Measurements from ENCODE around the gene CENPW. TPM values are rescaled to one million over a fixed set of nuclear protein-coding genes. Genes with fewer than 3 reads are reported as not detected.

Gene CENPW
- total RNA-seq, 1 experiment from 2014 or later, result 90.4 TPM

DNA sequence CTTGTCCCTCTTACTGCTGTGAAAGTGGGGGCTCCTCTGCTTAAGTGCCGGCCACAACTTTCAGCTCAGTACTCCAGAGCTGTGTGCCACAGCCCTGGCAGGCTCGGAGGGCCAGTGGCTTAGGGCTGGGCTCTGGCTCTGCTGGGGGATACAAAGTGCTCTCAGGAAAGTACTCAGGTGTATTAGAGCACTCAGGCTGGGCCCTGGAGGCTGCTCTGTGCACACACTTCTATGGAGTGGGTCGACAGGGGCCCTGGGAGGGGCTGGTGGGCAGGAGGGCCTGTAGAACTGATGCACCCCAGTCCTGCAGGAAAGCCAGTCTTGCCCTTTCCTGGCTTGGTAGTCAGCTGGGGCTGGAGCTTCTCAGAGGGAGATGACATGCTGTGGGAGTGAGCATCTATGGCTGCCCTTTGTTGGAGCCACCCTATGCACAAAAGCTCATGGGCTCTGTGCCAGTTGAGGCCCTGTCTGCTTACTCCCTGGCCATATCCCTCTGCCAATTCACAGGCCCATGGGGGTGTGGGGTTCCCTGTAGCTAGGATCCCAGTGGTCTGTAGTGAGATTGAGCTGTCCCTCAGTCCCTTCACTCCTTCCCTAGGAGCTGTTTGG is 22.0 kb downstream of the CENPW start:
- no peak for ATAC-seq
- ChIA-PET CTCF (interaction anchor here (0.8 to 2.0 kb wide), 8 partner anchors 11 to 759 kb away, joined by 3 to 8 read pairs (median 4); partner anchors contain the start of gene CENPW), POLR2A (no interaction called here)
- H3K27me3 Mint-ChIP-seq (ENCODE audit: low read depth), result no peaks in the 10 kb centered on the region
- peaks cover 6% of the 10 kb centered on the region; the same call in 1 of the 2 replicates for H3K36me3 Mint-ChIP-seq
- no peak for TF ChIP-seq OVOL2 (CRISPR knock-in tag; IDR thresholded peaks at IDR 0.05; ENCODE audit: borderline replicate concordance)
- TF ChIP-seq TP53 (CRISPR knock-in tag; IDR thresholded peaks at IDR 0.05), result no peak
- no peak for TF ChIP-seq RELA (CRISPR knock-in tag; IDR thresholded peaks at IDR 0.05; ENCODE audit: borderline replicate concordance)
- TF ChIP-seq JUN (CRISPR knock-in tag; IDR thresholded peaks at IDR 0.05), result no peak
- TF ChIP-seq, protein P1, sequence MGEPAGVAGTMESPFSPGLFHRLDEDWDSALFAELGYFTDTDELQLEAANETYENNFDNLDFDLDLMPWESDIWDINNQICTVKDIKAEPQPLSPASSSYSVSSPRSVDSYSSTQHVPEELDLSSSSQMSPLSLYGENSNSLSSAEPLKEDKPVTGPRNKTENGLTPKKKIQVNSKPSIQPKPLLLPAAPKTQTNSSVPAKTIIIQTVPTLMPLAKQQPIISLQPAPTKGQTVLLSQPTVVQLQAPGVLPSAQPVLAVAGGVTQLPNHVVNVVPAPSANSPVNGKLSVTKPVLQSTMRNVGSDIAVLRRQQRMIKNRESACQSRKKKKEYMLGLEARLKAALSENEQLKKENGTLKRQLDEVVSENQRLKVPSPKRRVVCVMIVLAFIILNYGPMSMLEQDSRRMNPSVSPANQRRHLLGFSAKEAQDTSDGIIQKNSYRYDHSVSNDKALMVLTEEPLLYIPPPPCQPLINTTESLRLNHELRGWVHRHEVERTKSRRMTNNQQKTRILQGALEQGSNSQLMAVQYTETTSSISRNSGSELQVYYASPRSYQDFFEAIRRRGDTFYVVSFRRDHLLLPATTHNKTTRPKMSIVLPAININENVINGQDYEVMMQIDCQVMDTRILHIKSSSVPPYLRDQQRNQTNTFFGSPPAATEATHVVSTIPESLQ (CRISPR knock-in tag; IDR thresholded peaks at IDR 0.05), result no peak
- no peak for TF ChIP-seq FOXK1 (CRISPR knock-in tag; IDR thresholded peaks at IDR 0.05)
- no peak for TF ChIP-seq MXD4 (CRISPR knock-in tag; IDR thresholded peaks at IDR 0.05; ENCODE audit: borderline replicate concordance)
- no peak for TF ChIP-seq ZNF671 (CRISPR knock-in tag; IDR thresholded peaks at IDR 0.05)
- TF ChIP-seq, protein P2, sequence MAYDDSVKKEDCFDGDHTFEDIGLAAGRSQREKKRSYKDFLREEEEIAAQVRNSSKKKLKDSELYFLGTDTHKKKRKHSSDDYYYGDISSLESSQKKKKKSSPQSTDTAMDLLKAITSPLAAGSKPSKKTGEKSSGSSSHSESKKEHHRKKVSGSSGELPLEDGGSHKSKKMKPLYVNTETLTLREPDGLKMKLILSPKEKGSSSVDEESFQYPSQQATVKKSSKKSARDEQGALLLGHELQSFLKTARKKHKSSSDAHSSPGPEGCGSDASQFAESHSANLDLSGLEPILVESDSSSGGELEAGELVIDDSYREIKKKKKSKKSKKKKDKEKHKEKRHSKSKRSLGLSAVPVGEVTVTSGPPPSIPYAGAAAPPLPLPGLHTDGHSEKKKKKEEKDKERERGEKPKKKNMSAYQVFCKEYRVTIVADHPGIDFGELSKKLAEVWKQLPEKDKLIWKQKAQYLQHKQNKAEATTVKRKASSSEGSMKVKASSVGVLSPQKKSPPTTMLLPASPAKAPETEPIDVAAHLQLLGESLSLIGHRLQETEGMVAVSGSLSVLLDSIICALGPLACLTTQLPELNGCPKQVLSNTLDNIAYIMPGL (CRISPR knock-in tag; IDR thresholded peaks at IDR 0.05), result no peak
- TF ChIP-seq CREM (CRISPR knock-in tag; IDR thresholded peaks at IDR 0.05), result no peak
- no peak for TF ChIP-seq ETV6 (CRISPR knock-in tag; IDR thresholded peaks at IDR 0.05)
- TF ChIP-seq, protein P3, sequence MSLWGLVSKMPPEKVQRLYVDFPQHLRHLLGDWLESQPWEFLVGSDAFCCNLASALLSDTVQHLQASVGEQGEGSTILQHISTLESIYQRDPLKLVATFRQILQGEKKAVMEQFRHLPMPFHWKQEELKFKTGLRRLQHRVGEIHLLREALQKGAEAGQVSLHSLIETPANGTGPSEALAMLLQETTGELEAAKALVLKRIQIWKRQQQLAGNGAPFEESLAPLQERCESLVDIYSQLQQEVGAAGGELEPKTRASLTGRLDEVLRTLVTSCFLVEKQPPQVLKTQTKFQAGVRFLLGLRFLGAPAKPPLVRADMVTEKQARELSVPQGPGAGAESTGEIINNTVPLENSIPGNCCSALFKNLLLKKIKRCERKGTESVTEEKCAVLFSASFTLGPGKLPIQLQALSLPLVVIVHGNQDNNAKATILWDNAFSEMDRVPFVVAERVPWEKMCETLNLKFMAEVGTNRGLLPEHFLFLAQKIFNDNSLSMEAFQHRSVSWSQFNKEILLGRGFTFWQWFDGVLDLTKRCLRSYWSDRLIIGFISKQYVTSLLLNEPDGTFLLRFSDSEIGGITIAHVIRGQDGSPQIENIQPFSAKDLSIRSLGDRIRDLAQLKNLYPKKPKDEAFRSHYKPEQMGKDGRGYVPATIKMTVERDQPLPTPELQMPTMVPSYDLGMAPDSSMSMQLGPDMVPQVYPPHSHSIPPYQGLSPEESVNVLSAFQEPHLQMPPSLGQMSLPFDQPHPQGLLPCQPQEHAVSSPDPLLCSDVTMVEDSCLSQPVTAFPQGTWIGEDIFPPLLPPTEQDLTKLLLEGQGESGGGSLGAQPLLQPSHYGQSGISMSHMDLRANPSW (CRISPR knock-in tag; conservative IDR thresholded peaks at IDR 0.05; ENCODE audit: low read depth), result no peak
- no peak for TF ChIP-seq SMAD3 (CRISPR knock-in tag; IDR thresholded peaks at IDR 0.05; ENCODE audit: borderline replicate concordance)
- TF ChIP-seq, protein P4, sequence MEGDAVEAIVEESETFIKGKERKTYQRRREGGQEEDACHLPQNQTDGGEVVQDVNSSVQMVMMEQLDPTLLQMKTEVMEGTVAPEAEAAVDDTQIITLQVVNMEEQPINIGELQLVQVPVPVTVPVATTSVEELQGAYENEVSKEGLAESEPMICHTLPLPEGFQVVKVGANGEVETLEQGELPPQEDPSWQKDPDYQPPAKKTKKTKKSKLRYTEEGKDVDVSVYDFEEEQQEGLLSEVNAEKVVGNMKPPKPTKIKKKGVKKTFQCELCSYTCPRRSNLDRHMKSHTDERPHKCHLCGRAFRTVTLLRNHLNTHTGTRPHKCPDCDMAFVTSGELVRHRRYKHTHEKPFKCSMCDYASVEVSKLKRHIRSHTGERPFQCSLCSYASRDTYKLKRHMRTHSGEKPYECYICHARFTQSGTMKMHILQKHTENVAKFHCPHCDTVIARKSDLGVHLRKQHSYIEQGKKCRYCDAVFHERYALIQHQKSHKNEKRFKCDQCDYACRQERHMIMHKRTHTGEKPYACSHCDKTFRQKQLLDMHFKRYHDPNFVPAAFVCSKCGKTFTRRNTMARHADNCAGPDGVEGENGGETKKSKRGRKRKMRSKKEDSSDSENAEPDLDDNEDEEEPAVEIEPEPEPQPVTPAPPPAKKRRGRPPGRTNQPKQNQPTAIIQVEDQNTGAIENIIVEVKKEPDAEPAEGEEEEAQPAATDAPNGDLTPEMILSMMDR (IDR thresholded peaks at IDR 0.05), result no peak
- TF ChIP-seq, protein P5, sequence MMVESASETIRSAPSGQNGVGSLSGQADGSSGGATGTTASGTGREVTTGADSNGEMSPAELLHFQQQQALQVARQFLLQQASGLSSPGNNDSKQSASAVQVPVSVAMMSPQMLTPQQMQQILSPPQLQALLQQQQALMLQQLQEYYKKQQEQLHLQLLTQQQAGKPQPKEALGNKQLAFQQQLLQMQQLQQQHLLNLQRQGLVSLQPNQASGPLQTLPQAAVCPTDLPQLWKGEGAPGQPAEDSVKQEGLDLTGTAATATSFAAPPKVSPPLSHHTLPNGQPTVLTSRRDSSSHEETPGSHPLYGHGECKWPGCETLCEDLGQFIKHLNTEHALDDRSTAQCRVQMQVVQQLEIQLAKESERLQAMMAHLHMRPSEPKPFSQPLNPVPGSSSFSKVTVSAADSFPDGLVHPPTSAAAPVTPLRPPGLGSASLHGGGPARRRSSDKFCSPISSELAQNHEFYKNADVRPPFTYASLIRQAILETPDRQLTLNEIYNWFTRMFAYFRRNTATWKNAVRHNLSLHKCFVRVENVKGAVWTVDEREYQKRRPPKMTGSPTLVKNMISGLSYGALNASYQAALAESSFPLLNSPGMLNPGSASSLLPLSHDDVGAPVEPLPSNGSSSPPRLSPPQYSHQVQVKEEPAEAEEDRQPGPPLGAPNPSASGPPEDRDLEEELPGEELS (CRISPR knock-in tag; IDR thresholded peaks at IDR 0.05), result no peak
- TF ChIP-seq PRRX2 (CRISPR knock-in tag; IDR thresholded peaks at IDR 0.05), result no peak
- no peak for TF ChIP-seq ZNF317 (CRISPR knock-in tag; IDR thresholded peaks at IDR 0.05; ENCODE audit: borderline replicate concordance, low read depth)
- TF ChIP-seq, protein P6, sequence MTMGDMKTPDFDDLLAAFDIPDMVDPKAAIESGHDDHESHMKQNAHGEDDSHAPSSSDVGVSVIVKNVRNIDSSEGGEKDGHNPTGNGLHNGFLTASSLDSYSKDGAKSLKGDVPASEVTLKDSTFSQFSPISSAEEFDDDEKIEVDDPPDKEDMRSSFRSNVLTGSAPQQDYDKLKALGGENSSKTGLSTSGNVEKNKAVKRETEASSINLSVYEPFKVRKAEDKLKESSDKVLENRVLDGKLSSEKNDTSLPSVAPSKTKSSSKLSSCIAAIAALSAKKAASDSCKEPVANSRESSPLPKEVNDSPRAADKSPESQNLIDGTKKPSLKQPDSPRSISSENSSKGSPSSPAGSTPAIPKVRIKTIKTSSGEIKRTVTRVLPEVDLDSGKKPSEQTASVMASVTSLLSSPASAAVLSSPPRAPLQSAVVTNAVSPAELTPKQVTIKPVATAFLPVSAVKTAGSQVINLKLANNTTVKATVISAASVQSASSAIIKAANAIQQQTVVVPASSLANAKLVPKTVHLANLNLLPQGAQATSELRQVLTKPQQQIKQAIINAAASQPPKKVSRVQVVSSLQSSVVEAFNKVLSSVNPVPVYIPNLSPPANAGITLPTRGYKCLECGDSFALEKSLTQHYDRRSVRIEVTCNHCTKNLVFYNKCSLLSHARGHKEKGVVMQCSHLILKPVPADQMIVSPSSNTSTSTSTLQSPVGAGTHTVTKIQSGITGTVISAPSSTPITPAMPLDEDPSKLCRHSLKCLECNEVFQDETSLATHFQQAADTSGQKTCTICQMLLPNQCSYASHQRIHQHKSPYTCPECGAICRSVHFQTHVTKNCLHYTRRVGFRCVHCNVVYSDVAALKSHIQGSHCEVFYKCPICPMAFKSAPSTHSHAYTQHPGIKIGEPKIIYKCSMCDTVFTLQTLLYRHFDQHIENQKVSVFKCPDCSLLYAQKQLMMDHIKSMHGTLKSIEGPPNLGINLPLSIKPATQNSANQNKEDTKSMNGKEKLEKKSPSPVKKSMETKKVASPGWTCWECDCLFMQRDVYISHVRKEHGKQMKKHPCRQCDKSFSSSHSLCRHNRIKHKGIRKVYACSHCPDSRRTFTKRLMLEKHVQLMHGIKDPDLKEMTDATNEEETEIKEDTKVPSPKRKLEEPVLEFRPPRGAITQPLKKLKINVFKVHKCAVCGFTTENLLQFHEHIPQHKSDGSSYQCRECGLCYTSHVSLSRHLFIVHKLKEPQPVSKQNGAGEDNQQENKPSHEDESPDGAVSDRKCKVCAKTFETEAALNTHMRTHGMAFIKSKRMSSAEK (CRISPR knock-in tag; IDR thresholded peaks at IDR 0.05; ENCODE audit: borderline replicate concordance), result no peak
- TF ChIP-seq SP1 (CRISPR knock-in tag; conservative IDR thresholded peaks at IDR 0.05), result no peak
- peaks cover 19% of the 10 kb centered on the region for H3K4me1 Mint-ChIP-seq
- peaks cover 11% of the 10 kb centered on the region; the same call in 1 of the 2 replicates for H3K9me3 Mint-ChIP-seq
- no peak for DNase-seq (ENCODE audit: low spot score)
- H3K4me3 Mint-ChIP-seq, result no peak overlapping the region
- no peak overlapping the region for H3K27ac Mint-ChIP-seq

All from WTC11 (cell line).